Astrocyte (in vitro differentiated cells and primary cell): ENCODE data around the gene ZBTB7B.

Source experiments
- CTCF ChIP-seq: IDR thresholded peaks from 2 replicates; pipeline ENCODE4 v1.5.1; 2011; ENCODE audit warnings: low read depth, mild to moderate bottlenecking, inconsistent platforms, low read length, moderate library complexity; ENCODE audit not compliant: insufficient read depth
- EZH2 ChIP-seq: IDR thresholded peaks from 2 replicates; pipeline ENCODE4 v1.6.1; 2012; ENCODE audit warnings: mild to moderate bottlenecking, low read length, inconsistent platforms; ENCODE audit not compliant: insufficient read depth

GRCh38 chr1:154974808-154975408, 27.7 kb upstream of the ZBTB7B start:
- TF ChIP-seq CTCF (no peak), EZH2 (no peak)
